Activated T-cell treated with anti-CD3 and anti-CD28 coated beads, Interleukin-2, amount 50 U/mL, for 4 hours (primary cell): Measurements from ENCODE around the gene HORMAD1. TPM values are rescaled to one million over a fixed set of nuclear protein-coding genes. Genes with fewer than 3 reads are reported as not detected.
"Not testable (repeated sequence)": the region's sequence is repeated elsewhere in the genome, so short reads cannot be mapped to it uniquely, and the experiment has no call there.

ENCODE experiments used
- ATAC-seq, 2 donors: fragments of 200-7000 bp; cut with Tn5 transposase; one replicate each; pipeline ENCODE4 v1.10.0; 2021
- DNase-seq: peaks from one replicate; pipeline ENCODE4 v3.0.0-alpha.2; 2020
- H3K27me3 Mint-ChIP-seq: one replicate; pipeline ENCODE4 v1.8.0; 2021; ENCODE audit warnings: low read depth, mixed read lengths
- H3K36me3 Mint-ChIP-seq: one replicate; pipeline ENCODE4 v1.8.0; 2022; ENCODE audit warnings: mixed read lengths; ENCODE audit not compliant: insufficient read depth
- H3K4me1 Mint-ChIP-seq: one replicate; pipeline ENCODE4 v1.8.0; 2021; ENCODE audit warnings: low read depth, mixed read lengths
- H3K4me3 Mint-ChIP-seq: one replicate; pipeline ENCODE4 v1.8.0; 2021; ENCODE audit warnings: mild to moderate bottlenecking, moderate library complexity, mixed read lengths
- H3K9me3 Mint-ChIP-seq: one replicate; pipeline ENCODE4 v1.8.0; 2021; ENCODE audit warnings: mixed read lengths
- total RNA-seq, 3 donors: library from RNA; stranded (reverse); gene quantifications; one replicate each; pipeline ENCODE4 v1.2.1, GENCODE V29; 2021

Gene HORMAD1
- total RNA-seq, 3 donors from 2014 or later: 0.16 TPM; not detected in 2

GRCh38 chr1:150683914-150684313, 36.8 kb downstream of the HORMAD1 start:
- Mint-ChIP-seq H3K27me3 (no peaks in the 10 kb centered on the region), H3K4me1 (peaks cover 10% of the 10 kb centered on the region), H3K36me3 (peaks cover 10% of the 10 kb centered on the region), H3K4me3 (no peak overlapping the region), H3K9me3 (no peaks in the 10 kb centered on the region)
- ATAC-seq: no peak
- DNase-seq: no peak

- H3K27me3 Mint-ChIP-seq: no peaks in the 10 kb centered on the region
- peaks cover 8% of the 10 kb centered on the region for H3K36me3 Mint-ChIP-seq
- ATAC-seq: no peak
- no peak for DNase-seq
- peaks cover 8% of the 10 kb centered on the region for H3K4me1 Mint-ChIP-seq
- H3K9me3 Mint-ChIP-seq: no peaks in the 10 kb centered on the region
- no peak overlapping the region for H3K4me3 Mint-ChIP-seq
These were observed 41.7 kb downstream of the HORMAD1 start for GRCh38 chr1:150678988-150679387.

- Mint-ChIP-seq H3K27me3 (no peaks in the 10 kb centered on the region), H3K4me3 (no peak overlapping the region)
These were observed 45.8 kb downstream of the HORMAD1 start for GRCh38 chr1:150674881-150675280.

GRCh38 chr1:150663321-150663720, 57.4 kb downstream of the HORMAD1 start:
- H3K4me1 Mint-ChIP-seq: peaks cover 2% of the 10 kb centered on the region
- no peaks in the 10 kb centered on the region for H3K27me3 Mint-ChIP-seq
- no peak for ATAC-seq
- H3K9me3 Mint-ChIP-seq: no peaks in the 10 kb centered on the region
- H3K36me3 Mint-ChIP-seq: peaks cover 22% of the 10 kb centered on the region
- no peak overlapping the region for H3K4me3 Mint-ChIP-seq
- DNase-seq: no peak

More at GRCh38 chr1:150674881-150675280, 45.8 kb downstream of the HORMAD1 start:
- no peak for ATAC-seq
- Mint-ChIP-seq H3K36me3 (peaks cover 7% of the 10 kb centered on the region), H3K9me3 (no peaks in the 10 kb centered on the region), H3K4me1 (peaks cover 4% of the 10 kb centered on the region)
- DNase-seq: no peak

GRCh38 chr1:150662811-150663210, 57.9 kb downstream of the HORMAD1 start:
- peaks cover 25% of the 10 kb centered on the region for H3K36me3 Mint-ChIP-seq
- H3K9me3 Mint-ChIP-seq: no peaks in the 10 kb centered on the region
- no peak for DNase-seq

GRCh38 chr1:150661156-150661555, 59.5 kb downstream of the HORMAD1 start:
- Mint-ChIP-seq H3K36me3 (peaks cover 28% of the 10 kb centered on the region), H3K4me3 (no peak overlapping the region), H3K9me3 (no peaks in the 10 kb centered on the region), H3K4me1 (peaks cover 2% of the 10 kb centered on the region), H3K27me3 (no peaks in the 10 kb centered on the region)
- ATAC-seq: no peak
- DNase-seq: no peak

More at GRCh38 chr1:150662811-150663210, 57.9 kb downstream of the HORMAD1 start:
- H3K27me3 Mint-ChIP-seq: no peaks in the 10 kb centered on the region
- peaks cover 2% of the 10 kb centered on the region for H3K4me1 Mint-ChIP-seq
- H3K4me3 Mint-ChIP-seq: no peak overlapping the region
- ATAC-seq: no peak

GRCh38 chr1:150660584-150660983, 60.1 kb downstream of the HORMAD1 start:
- Mint-ChIP-seq H3K9me3 (no peaks in the 10 kb centered on the region), H3K4me1 (peaks cover under 1% of the 10 kb centered on the region), H3K36me3 (peaks cover 30% of the 10 kb centered on the region), H3K4me3 (no peak overlapping the region), H3K27me3 (no peaks in the 10 kb centered on the region)
- no peak for DNase-seq
- ATAC-seq: no peak

- ATAC-seq, DNase-seq, H3K27me3 Mint-ChIP-seq, H3K4me3 Mint-ChIP-seq, H3K9me3 Mint-ChIP-seq, H3K4me1 Mint-ChIP-seq: not testable (repeated sequence)
- H3K36me3 Mint-ChIP-seq: peaks cover 25% of the 10 kb centered on the region
These were observed 63.6 kb downstream of the HORMAD1 start for GRCh38 chr1:150657064-150657463.

GRCh38 chr1:150654635-150655034, 66.1 kb downstream of the HORMAD1 start:
- not testable (repeated sequence) for DNase-seq, ATAC-seq
- peaks cover 17% of the 10 kb centered on the region for H3K36me3 Mint-ChIP-seq

GRCh38 chr1:150650193-150650592, 70.5 kb downstream of the HORMAD1 start:
- Mint-ChIP-seq H3K36me3 (peaks cover 26% of the 10 kb centered on the region), H3K4me3 (no peak overlapping the region), H3K27me3 (no peaks in the 10 kb centered on the region), H3K9me3 (no peaks in the 10 kb centered on the region), H3K4me1 (no peaks in the 10 kb centered on the region)
- DNase-seq (no peak), ATAC-seq (no peak)

More at GRCh38 chr1:150654635-150655034, 66.1 kb downstream of the HORMAD1 start:
- H3K4me1 Mint-ChIP-seq, H3K9me3 Mint-ChIP-seq, H3K4me3 Mint-ChIP-seq, H3K27me3 Mint-ChIP-seq: not testable (repeated sequence)

GRCh38 chr1:150649441-150650075, 71.1 kb downstream of the HORMAD1 start:
- Mint-ChIP-seq H3K4me3 (no peak overlapping the region), H3K9me3 (no peaks in the 10 kb centered on the region), H3K4me1 (no peaks in the 10 kb centered on the region), H3K36me3 (peaks cover 26% of the 10 kb centered on the region), H3K27me3 (no peaks in the 10 kb centered on the region)
- no peak for DNase-seq
- no peak for ATAC-seq

Other genes with a start within 250 kb of the HORMAD1 start
- gene TARS2, start 233.5 kb downstream of the HORMAD1 start, total RNA-seq: 10 to 100 TPM; 38.6 to 43.1 (median 38.7) TPM
- under 1 TPM; 0.43 to 0.82 (median 0.50) TPM for gene ECM1, start 212.8 kb downstream of the HORMAD1 start, total RNA-seq
- under 1 TPM in 1 of 3 donors, not detected in 2; 0.40 TPM for gene FALEC, start 205.1 kb downstream of the HORMAD1 start, total RNA-seq
- under 1 TPM; 0.19 to 0.34 (median 0.33) TPM for gene ADAMTSL4, start 171.5 kb downstream of the HORMAD1 start, total RNA-seq
- gene MCL1, start 141.3 kb downstream of the HORMAD1 start, total RNA-seq: 100 to 1,000 TPM; 228 to 237 (median 236) TPM
- 100 to 1,000 TPM; 221 to 224 (median 223) TPM for gene ENSA, start 91.3 kb downstream of the HORMAD1 start, total RNA-seq
- gene GOLPH3L, start 23.7 kb downstream of the HORMAD1 start, total RNA-seq: 10 to 100 TPM; 11.2 to 11.9 (median 11.5) TPM
- gene CTSS, start 44.9 kb upstream of the HORMAD1 start, total RNA-seq: 10 to 100 TPM; 37.3 to 41.2 (median 37.4) TPM
- 1 to 10 TPM in 1 of 3 donors, under 1 TPM in 2; 0.38 to 1.1 (median 0.81) TPM for gene CTSK, start 87.4 kb upstream of the HORMAD1 start, total RNA-seq
- 10 to 100 TPM; 20.1 to 24.6 (median 22.6) TPM for gene ARNT, start 155.7 kb upstream of the HORMAD1 start, total RNA-seq
- not detected for gene CTXND2, start 166.2 kb upstream of the HORMAD1 start, total RNA-seq
- gene SETDB1, start 205.5 kb upstream of the HORMAD1 start, total RNA-seq: 10 to 100 TPM; 37.0 to 40.7 (median 40.7) TPM